Progenitor cell of endocrine pancreas (in vitro differentiated cells): ENCODE results near the gene MBD5. TPM values are rescaled to one million over a fixed set of nuclear protein-coding genes. Genes with fewer than 3 reads are reported as not detected.

Experiments used
- DNase-seq: peaks from one replicate; pipeline ENCODE4 v3.0.0; 2021; ENCODE audit warnings: low spot score; ENCODE audit not compliant: unreplicated experiment
- H3K27ac Mint-ChIP-seq: 2 replicates; pipeline ENCODE4 v1.8.0; 2021; ENCODE audit warnings: mild to moderate bottlenecking, moderate library complexity, mixed read lengths
- H3K27me3 Mint-ChIP-seq: 2 replicates; pipeline ENCODE4 v1.8.0; 2021; ENCODE audit warnings: mixed read lengths
- H3K36me3 Mint-ChIP-seq: 2 replicates; pipeline ENCODE4 v1.8.0; 2022; ENCODE audit warnings: mixed read lengths; ENCODE audit not compliant: insufficient read depth
- H3K4me1 Mint-ChIP-seq: 2 replicates; pipeline ENCODE4 v1.8.0; 2021; ENCODE audit warnings: low read depth, mixed read lengths
- H3K4me3 Mint-ChIP-seq: 2 replicates; pipeline ENCODE4 v1.8.0; 2021; ENCODE audit warnings: low read depth, mild to moderate bottlenecking, moderate library complexity, mixed read lengths
- H3K9me3 Mint-ChIP-seq: 2 replicates; pipeline ENCODE4 v1.8.0; 2021; ENCODE audit warnings: low read depth, mixed read lengths
- total RNA-seq: library from RNA; stranded (reverse); gene quantifications from 2 replicates; pipeline ENCODE4 v1.2.1, GENCODE V29; 2021
- TF ChIP-seq, protein P1 (sequence below): fragments of 200-600 bp; sonication (generic); IDR thresholded peaks from one replicate; pipeline ENCODE4 v1.5.0; 2021; ENCODE audit warnings: antibody characterized with exemption, mild to moderate bottlenecking; ENCODE audit not compliant: unreplicated experiment

Gene MBD5
- total RNA-seq, 1 donor from 2014 or later, result 65.6 TPM

- Mint-ChIP-seq H3K27me3 (no peaks in the 10 kb centered on the region), H3K36me3 (peaks cover 5% of the 10 kb centered on the region), H3K4me3 (no peak overlapping the region), H3K27ac (no peak overlapping the region), H3K4me1 (no peaks in the 10 kb centered on the region), H3K9me3 (no peaks in the 10 kb centered on the region)
- TF ChIP-seq, protein P1, sequence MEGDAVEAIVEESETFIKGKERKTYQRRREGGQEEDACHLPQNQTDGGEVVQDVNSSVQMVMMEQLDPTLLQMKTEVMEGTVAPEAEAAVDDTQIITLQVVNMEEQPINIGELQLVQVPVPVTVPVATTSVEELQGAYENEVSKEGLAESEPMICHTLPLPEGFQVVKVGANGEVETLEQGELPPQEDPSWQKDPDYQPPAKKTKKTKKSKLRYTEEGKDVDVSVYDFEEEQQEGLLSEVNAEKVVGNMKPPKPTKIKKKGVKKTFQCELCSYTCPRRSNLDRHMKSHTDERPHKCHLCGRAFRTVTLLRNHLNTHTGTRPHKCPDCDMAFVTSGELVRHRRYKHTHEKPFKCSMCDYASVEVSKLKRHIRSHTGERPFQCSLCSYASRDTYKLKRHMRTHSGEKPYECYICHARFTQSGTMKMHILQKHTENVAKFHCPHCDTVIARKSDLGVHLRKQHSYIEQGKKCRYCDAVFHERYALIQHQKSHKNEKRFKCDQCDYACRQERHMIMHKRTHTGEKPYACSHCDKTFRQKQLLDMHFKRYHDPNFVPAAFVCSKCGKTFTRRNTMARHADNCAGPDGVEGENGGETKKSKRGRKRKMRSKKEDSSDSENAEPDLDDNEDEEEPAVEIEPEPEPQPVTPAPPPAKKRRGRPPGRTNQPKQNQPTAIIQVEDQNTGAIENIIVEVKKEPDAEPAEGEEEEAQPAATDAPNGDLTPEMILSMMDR, result peak; percentile 67
- DNase-seq, result peak; percentile 21
These were observed 180.4 kb downstream of the MBD5 start for GRCh38 chr2:148201075-148202004.

GRCh38 chr2:148202237-148202636, 181.3 kb downstream of the MBD5 start:
- TF ChIP-seq, protein P1, result no peak
- no peaks in the 10 kb centered on the region for H3K4me1 Mint-ChIP-seq
- no peaks in the 10 kb centered on the region for H3K27me3 Mint-ChIP-seq
- no peak overlapping the region for H3K4me3 Mint-ChIP-seq
- no peak for DNase-seq
- peaks cover 5% of the 10 kb centered on the region for H3K36me3 Mint-ChIP-seq
- H3K27ac Mint-ChIP-seq, result no peak overlapping the region
- H3K9me3 Mint-ChIP-seq, result no peaks in the 10 kb centered on the region

- TF ChIP-seq, protein P1, result no peak
- Mint-ChIP-seq H3K9me3 (no peaks in the 10 kb centered on the region), H3K27ac (no peak overlapping the region), H3K36me3 (peaks cover 2% of the 10 kb centered on the region), H3K27me3 (no peaks in the 10 kb centered on the region), H3K4me1 (no peaks in the 10 kb centered on the region), H3K4me3 (no peak overlapping the region)
- DNase-seq, result no peak
These were observed 186.2 kb downstream of the MBD5 start for GRCh38 chr2:148207111-148207510.

GRCh38 chr2:148209603-148210002, 188.7 kb downstream of the MBD5 start:
- H3K4me1 Mint-ChIP-seq, result no peaks in the 10 kb centered on the region
- no peak overlapping the region for H3K4me3 Mint-ChIP-seq
- H3K36me3 Mint-ChIP-seq, result no peaks in the 10 kb centered on the region
- no peak for DNase-seq
- H3K27me3 Mint-ChIP-seq, result no peaks in the 10 kb centered on the region
- no peaks in the 10 kb centered on the region for H3K9me3 Mint-ChIP-seq
- H3K27ac Mint-ChIP-seq, result no peak overlapping the region
- TF ChIP-seq, protein P1, result no peak

GRCh38 chr2:148218326-148219075, 197.6 kb downstream of the MBD5 start:
- Mint-ChIP-seq H3K27me3 (no peaks in the 10 kb centered on the region), H3K27ac (no peak overlapping the region), H3K9me3 (peaks cover 28% of the 10 kb centered on the region), H3K4me1 (no peaks in the 10 kb centered on the region), H3K36me3 (peaks cover 17% of the 10 kb centered on the region), H3K4me3 (no peak overlapping the region)
- TF ChIP-seq, protein P1, result no peak
- no peak for DNase-seq
